Activated CD4-positive, alpha-beta memory T cell treated with anti-CD3 and anti-CD28 coated beads for 36 hours (primary cell): Measurements from ENCODE around the gene IFT25. TPM values are rescaled to one million over a fixed set of nuclear protein-coding genes. Genes with fewer than 3 reads are reported as not detected.
A peak's percentile ranks its signal among the peaks of the same experiment; 100 is the strongest.

Source experiments
- CTCF ChIA-PET: fragments of 350-600 bp; sonication (Branson Sonifier 250); formaldehyde crosslinking; loops from one replicate; lab custom pipeline; 2021; ENCODE audit warnings: antibody characterized with exemption, inconsistent platforms; lab: Charles Lee
- POLR2A ChIA-PET: fragments of 350-600 bp; sonication (Branson Sonifier 250); formaldehyde crosslinking; loops from one replicate; lab custom pipeline; 2021; ENCODE audit warnings: antibody characterized with exemption; lab: Charles Lee
- DNase-seq: peaks from one replicate; pipeline ENCODE4 v3.0.0-alpha.2; 2020
- H3K27ac Mint-ChIP-seq: one replicate; pipeline ENCODE4 v1.8.0; 2021; ENCODE audit warnings: mixed read lengths
- H3K27me3 Mint-ChIP-seq: one replicate; pipeline ENCODE4 v1.8.0; 2021; ENCODE audit warnings: mixed read lengths
- H3K36me3 Mint-ChIP-seq: one replicate; pipeline ENCODE4 v1.8.0; 2021; ENCODE audit warnings: mixed read lengths
- H3K4me1 Mint-ChIP-seq: one replicate; pipeline ENCODE4 v1.8.0; 2021; ENCODE audit warnings: low read depth, mixed read lengths
- H3K4me3 Mint-ChIP-seq: one replicate; pipeline ENCODE4 v1.8.0; 2021; ENCODE audit warnings: mild to moderate bottlenecking, mixed read lengths
- H3K9me3 Mint-ChIP-seq: one replicate; pipeline ENCODE4 v1.8.0; 2021; ENCODE audit warnings: mixed read lengths
- intact Hi-C: fragments of 100-400 bp; cut with micrococcal nuclease; formaldehyde crosslinking; loops from one replicate; pipeline ENCODE4 v1.15.1; 2023
- total RNA-seq, 2 experiments: library from RNA; stranded (reverse); gene quantifications; one replicate each; pipeline ENCODE4 v1.2.3, GENCODE V29; 2021

Gene IFT25
- total RNA-seq, 2 experiments from 2014 or later: 52.5 to 60.3 TPM

DNA sequence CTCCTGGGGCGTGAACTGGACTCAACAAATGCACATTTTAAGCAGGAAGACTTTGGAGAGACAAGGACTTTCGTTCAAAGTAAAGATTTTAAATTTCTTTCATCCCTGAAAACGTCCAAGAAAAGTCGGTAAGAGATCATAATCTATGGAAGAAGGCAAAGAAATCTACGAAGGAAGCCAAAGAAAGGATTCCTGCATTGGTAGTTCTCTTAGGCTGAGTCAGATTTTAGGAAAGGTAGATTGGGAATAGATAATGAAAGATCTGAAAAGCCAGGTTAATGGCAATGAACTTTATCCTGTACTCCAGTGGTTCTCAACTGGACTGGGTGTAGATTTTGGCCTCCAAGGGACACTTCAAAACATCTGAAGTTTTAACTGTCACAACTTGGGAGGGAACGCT is 2.4 kb downstream of the IFT25 start:
- peaks cover 51% of the 10 kb centered on the region for H3K4me1 Mint-ChIP-seq
- POLR2A ChIA-PET: interaction anchor here (0.6 kb wide), 1 partner anchor 107 kb away, joined by 3 read pairs; no protein-coding TSS in a partner anchor

DNA sequence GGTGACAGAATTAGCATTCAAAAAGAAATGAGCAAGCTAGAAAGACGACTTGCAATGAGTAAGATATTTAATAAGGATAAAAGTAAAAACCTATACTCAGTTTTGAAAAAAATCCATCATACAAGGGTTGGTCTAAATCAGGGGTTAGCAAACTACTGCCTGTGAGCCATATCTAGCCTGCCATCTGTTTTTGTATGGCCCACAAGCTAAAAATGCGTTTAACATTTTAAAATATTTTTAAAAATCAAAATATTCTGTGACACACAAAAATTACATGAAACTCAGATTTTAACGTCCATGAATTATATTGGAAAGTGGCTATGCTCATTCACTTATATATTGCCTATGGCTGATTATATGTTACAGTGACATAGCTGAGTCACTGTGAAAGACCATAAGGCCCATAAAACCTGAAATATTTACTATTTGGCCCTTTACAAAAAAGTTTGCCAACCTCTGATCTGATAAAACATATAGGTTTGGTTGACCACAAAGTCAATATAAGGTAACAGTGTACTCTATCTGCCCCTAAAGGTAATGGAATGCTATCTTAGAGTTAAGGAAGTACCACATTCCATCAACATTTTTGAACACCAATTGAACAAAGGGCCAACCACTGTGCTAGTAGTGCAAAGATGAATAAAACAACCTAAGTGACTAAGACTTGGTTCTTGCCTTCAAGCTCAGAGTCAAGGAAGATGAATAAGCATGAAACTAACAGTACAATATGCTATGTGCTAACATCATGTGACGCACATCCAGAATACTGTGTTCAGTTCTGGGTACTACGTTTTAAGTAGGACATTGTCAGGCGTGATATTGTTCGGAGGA is 3.2 kb downstream of the IFT25 start:
- DNase-seq: no peak
- CTCF ChIA-PET: interaction anchor here (1.0 to 1.6 kb wide), 4 partner anchors 17 to 82 kb away, joined by 4 to 14 read pairs (median 8); no protein-coding TSS in a partner anchor
- Mint-ChIP-seq H3K36me3 (peaks cover 20% of the 10 kb centered on the region), H3K9me3 (no peaks in the 10 kb centered on the region), H3K4me1 (peaks cover 44% of the 10 kb centered on the region), H3K4me3 (no peak overlapping the region), H3K27ac (peak overlapping the region; percentile 40), H3K27me3 (no peaks in the 10 kb centered on the region)
- intact Hi-C loops: loop anchor here (2.0 kb wide), 1 partner anchor 24 kb away; no protein-coding TSS in a partner anchor
- POLR2A ChIA-PET: interaction anchor here (0.6 kb wide), 1 partner anchor 21 kb away, joined by 3 read pairs; no protein-coding TSS in a partner anchor

More for the DNA sequence above, 2.4 kb downstream of the IFT25 start:
- H3K27ac Mint-ChIP-seq: peak overlapping the region; percentile 40
- DNase-seq: no peak
- CTCF ChIA-PET: interaction anchor here (1.0 to 1.6 kb wide), 3 partner anchors 65 to 83 kb away, joined by 4 to 14 read pairs (median 10); no protein-coding TSS in a partner anchor
- intact Hi-C loops: loop anchor here (2.0 kb wide), 1 partner anchor 24 kb away; no protein-coding TSS in a partner anchor
- no peak overlapping the region for H3K4me3 Mint-ChIP-seq
- H3K27me3 Mint-ChIP-seq: no peaks in the 10 kb centered on the region
- no peaks in the 10 kb centered on the region for H3K9me3 Mint-ChIP-seq
- peaks cover 20% of the 10 kb centered on the region for H3K36me3 Mint-ChIP-seq

DNA sequence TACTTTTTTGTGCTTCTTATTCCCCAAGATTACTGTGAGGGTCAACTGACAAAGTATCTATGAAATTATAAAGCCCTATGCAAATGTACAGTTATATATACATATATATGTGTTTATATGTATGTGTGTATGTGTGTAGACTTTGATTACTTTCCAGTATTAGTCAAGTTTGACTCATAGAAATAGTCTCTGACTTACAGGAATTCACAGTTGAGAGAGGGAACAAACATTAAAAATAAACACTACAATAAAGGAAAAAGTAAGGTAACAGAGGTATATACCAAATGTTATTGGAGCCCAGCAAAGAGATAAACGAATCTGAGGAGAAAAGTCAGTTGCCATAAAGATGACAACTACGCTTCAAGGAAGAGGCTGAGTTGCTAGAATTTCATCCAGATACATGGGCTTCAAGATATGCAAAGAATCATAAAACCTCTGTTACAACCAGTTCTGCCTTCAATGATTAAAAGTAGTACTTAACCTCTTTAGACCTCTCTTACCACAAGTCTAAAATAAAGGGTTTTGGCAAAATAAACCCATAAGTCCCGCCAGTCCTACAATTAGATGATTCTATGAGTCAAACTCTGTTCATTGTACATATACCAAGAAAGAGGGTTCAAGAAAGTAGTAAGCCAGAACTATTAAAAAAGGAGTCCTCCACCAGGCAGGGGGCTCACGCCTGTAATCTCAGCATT is 7.2 kb downstream of the IFT25 start:
- peak overlapping the region; percentile 57 for H3K27ac Mint-ChIP-seq

DNA sequence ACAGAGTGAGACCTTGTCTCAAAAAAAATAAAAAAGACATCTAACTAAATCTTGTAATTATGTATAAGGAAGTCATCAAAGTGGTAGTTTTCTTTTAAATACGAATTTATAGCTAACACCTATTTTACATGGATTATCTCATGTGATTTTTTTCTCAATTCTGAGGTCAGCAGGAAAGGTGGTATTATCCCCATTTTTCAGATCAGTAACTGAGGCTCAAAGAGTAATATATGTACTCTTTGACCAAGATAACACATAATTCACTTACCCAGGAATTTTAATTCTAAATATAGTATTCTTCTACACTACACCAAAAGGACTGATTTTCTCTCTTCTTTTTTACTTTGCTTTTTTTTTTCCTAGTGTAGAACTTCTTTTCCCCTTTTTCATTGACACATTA is 9.1 kb downstream of the IFT25 start:
- DNase-seq: no peak
- H3K4me1 Mint-ChIP-seq: peaks cover 10% of the 10 kb centered on the region
- peaks cover 10% of the 10 kb centered on the region for H3K9me3 Mint-ChIP-seq
- no peaks in the 10 kb centered on the region for H3K27me3 Mint-ChIP-seq
- intact Hi-C loops: no loop called here
- ChIA-PET CTCF (interaction anchor here (0.7 kb wide), 1 partner anchor 87 kb away, joined by 3 read pairs; no protein-coding TSS in a partner anchor), POLR2A (interaction anchor here (0.6 kb wide), 1 partner anchor 65 kb away, joined by 3 read pairs; no protein-coding TSS in a partner anchor)
- no peak overlapping the region for H3K27ac Mint-ChIP-seq
- peaks cover 28% of the 10 kb centered on the region for H3K36me3 Mint-ChIP-seq
- no peak overlapping the region for H3K4me3 Mint-ChIP-seq

More for the DNA sequence above, 7.2 kb downstream of the IFT25 start:
- Mint-ChIP-seq H3K4me1 (peaks cover 21% of the 10 kb centered on the region), H3K4me3 (no peak overlapping the region), H3K36me3 (peaks cover 25% of the 10 kb centered on the region), H3K9me3 (peaks cover 6% of the 10 kb centered on the region), H3K27me3 (no peaks in the 10 kb centered on the region)
- intact Hi-C loops: no loop called here
- no peak for DNase-seq
- ChIA-PET POLR2A (interaction anchor here (0.6 kb wide), 1 partner anchor 447 kb away, joined by 3 read pairs; no protein-coding TSS in a partner anchor), CTCF (interaction anchor here (0.7 kb wide), 1 partner anchor 71 kb away, joined by 4 read pairs; no protein-coding TSS in a partner anchor)

DNA sequence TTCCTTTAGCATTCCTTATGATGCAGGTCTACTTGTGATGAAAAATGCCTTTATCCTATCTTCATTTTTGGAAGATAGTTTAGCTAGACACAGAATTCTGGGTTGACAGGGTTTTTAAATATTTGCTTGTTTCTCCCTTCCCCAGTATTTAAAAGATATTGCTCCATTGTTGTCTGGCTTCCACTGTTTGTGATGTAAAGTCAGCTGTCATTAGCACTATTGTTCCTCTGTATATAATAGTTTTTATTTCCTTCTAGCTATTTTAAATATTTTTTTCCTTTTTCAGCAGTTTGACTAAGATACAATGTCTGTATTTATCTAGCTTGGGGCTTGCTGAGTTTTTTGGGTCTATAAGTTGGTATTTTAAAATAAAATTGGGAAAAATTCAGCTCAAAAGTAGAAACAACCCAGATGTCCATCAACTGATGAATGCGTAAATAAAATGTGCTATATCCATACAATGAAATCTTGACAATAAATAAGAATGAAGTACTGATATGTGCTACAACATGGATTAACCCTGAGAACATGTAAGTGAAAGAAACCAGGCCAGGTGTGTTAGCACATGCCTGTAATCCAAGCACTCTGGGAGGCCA is 11.2 kb downstream of the IFT25 start:
- Mint-ChIP-seq H3K27ac (no peak overlapping the region), H3K4me1 (peaks cover 6% of the 10 kb centered on the region), H3K36me3 (peaks cover 26% of the 10 kb centered on the region), H3K27me3 (no peaks in the 10 kb centered on the region), H3K4me3 (no peak overlapping the region), H3K9me3 (peaks cover 10% of the 10 kb centered on the region)
- no peak for DNase-seq
- ChIA-PET CTCF (no interaction called here), POLR2A (no interaction called here)
- intact Hi-C loops: no loop called here

DNA sequence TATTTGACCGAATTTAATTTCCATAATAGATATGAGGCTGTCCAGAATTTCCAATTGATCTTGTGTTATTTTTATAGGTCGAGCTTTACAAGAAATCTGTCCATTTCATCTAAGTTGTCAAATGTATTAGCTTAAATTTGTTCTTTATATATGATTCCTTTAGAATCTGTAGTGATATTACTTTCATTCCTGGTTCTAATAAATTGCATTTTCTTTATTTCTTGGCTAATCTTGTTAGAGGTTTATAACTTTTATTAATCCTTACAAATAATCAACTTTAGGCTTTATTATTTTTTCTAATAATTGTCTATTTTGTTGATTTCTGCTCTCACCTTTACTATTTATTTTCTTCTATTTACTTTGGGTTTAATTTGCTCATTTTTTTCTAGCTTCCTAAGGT is 14.0 kb downstream of the IFT25 start:
- H3K27ac Mint-ChIP-seq: no peak overlapping the region
- no peaks in the 10 kb centered on the region for H3K27me3 Mint-ChIP-seq
- peaks cover 10% of the 10 kb centered on the region for H3K9me3 Mint-ChIP-seq
- peaks cover 20% of the 10 kb centered on the region for H3K36me3 Mint-ChIP-seq
- H3K4me1 Mint-ChIP-seq: no peaks in the 10 kb centered on the region
- DNase-seq: no peak
- H3K4me3 Mint-ChIP-seq: no peak overlapping the region
- ChIA-PET POLR2A (no interaction called here), CTCF (interaction anchor here (0.6 kb wide), 1 partner anchor 330 kb away, joined by 3 read pairs; no protein-coding TSS in a partner anchor)
- intact Hi-C loops: no loop called here

DNA sequence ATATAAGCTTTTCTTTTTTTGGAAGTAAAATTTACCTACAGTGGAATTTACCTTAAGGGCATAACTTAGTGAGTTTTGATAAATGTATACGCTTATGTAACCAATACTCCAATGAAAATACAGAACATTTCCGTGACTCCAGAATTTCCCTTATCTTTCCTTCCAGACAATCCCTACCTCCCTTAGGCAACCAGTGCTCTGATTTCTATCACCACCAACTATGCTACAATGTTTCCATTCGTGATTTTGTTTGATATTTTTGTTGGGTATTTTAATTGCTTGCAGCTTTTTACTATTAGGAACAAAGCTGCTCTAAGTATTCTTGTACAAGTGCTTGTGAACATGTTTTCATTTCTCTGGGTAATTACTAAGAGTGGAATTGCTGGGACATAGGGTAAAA is 14.6 kb downstream of the IFT25 start:
- CTCF ChIA-PET: interaction anchor here (0.7 kb wide), 1 partner anchor 51 kb away, joined by 3 read pairs; no protein-coding TSS in a partner anchor
- no peaks in the 10 kb centered on the region for H3K27me3 Mint-ChIP-seq
- no peaks in the 10 kb centered on the region for H3K4me1 Mint-ChIP-seq
- no peak overlapping the region for H3K4me3 Mint-ChIP-seq
- POLR2A ChIA-PET: no interaction called here
- no peak overlapping the region for H3K27ac Mint-ChIP-seq
- no peak for DNase-seq
- H3K36me3 Mint-ChIP-seq: peaks cover 21% of the 10 kb centered on the region
- intact Hi-C loops: no loop called here
- H3K9me3 Mint-ChIP-seq: peaks cover 10% of the 10 kb centered on the region

DNA sequence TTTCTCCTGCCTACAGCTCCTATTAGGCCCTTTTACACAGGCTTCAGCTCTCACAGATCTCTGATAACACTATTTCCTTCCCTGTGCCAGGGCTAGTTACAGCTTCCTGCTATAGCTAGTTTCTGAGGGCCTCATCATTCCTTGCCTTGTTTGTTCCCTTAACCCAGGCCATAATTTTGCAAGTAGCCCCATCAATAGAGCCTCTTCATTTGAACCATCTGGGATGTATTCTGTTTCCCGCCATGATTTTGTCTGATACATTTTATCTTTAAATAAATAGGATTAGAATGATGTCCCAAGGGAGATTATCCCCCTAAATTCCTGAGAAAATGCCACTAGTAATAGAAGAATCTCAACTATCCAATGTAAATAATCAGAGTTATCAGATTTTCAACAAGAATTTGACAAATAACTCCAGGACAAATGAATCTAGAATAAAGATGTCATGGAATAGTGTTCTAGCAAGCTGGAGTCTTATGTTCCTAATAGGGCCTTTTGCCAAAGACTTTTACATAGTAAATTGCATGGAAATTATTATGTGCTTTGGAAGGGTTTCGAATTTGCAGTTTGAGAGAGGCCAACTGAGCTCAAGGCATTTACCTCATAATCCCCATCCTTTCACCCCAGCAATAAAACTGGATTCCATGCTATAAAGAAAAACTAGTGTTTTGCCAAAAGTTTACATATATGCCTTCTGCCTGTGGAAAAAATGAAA is 16.1 kb downstream of the IFT25 start:
- H3K4me1 Mint-ChIP-seq: peaks cover 1% of the 10 kb centered on the region
- CTCF ChIA-PET: interaction anchor here (2.1 kb wide), 1 partner anchor 30 kb away, joined by 6 read pairs; no protein-coding TSS in a partner anchor
- H3K9me3 Mint-ChIP-seq: peaks cover 5% of the 10 kb centered on the region
- H3K4me3 Mint-ChIP-seq: no peak overlapping the region
- H3K27ac Mint-ChIP-seq: no peak overlapping the region
- no peak for DNase-seq
- POLR2A ChIA-PET: no interaction called here
- peaks cover 12% of the 10 kb centered on the region for H3K36me3 Mint-ChIP-seq
- no peaks in the 10 kb centered on the region for H3K27me3 Mint-ChIP-seq
- intact Hi-C loops: no loop called here

DNA sequence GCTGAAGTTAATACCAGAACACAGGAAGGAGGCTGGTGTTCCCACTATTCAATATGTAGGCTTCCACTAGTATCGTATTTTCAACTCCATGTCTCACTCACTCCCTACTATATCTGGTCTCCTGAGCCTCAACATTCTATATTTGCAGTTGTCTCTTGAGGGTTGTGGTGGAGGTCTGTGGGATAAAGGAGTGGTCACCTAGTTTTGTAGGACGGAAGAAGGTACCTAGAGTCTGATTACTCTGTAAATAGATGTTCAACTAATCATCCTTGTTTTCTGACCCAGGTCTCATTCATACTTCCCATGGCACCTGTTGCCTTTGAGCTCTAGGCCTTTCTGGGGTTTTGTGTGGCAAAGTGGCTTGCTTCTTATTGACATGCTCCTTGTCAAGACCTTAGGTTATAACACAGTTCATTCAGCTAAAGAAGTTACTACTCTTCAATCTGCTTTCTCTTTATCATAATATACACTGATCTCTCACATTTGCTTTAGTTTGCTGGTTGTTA is 18.1 kb downstream of the IFT25 start:
- no peak for DNase-seq
- no peak overlapping the region for H3K27ac Mint-ChIP-seq
- ChIA-PET POLR2A (no interaction called here), CTCF (interaction anchor here (2.1 kb wide), 1 partner anchor 32 kb away, joined by 6 read pairs; no protein-coding TSS in a partner anchor)
- H3K4me1 Mint-ChIP-seq: peaks cover 4% of the 10 kb centered on the region
- no peak overlapping the region for H3K4me3 Mint-ChIP-seq
- intact Hi-C loops: no loop called here
- no peaks in the 10 kb centered on the region for H3K27me3 Mint-ChIP-seq
- H3K36me3 Mint-ChIP-seq: peaks cover 12% of the 10 kb centered on the region
- H3K9me3 Mint-ChIP-seq: peaks cover 3% of the 10 kb centered on the region

DNA sequence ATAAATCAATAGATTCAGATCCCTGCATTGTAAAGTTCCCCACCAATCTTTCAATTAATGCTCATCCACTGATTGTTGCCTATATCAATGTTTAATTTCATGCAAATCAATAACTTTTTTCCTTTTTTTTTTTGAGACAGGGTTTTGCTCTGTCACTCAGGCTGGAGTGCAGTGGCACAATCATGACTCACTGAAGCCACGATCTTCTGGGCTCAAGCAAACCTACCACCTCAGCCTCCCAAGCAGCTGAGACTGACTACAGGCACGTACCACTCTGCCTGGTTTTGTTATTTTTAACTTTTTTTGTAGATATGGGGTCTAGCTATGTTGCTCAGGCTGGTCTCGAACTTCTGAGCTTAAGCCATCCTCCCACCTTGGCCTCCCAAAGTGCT is 25.8 kb downstream of the IFT25 start:
- Mint-ChIP-seq H3K36me3 (peaks cover 18% of the 10 kb centered on the region), H3K9me3 (no peaks in the 10 kb centered on the region), H3K4me1 (peaks cover 32% of the 10 kb centered on the region), H3K27me3 (no peaks in the 10 kb centered on the region), H3K27ac (peak overlapping the region; percentile 73), H3K4me3 (no peak overlapping the region)
- intact Hi-C loops: loop anchor here (1.0 to 2.0 kb wide), 2 partner anchors 23 to 29 kb away; no protein-coding TSS in a partner anchor
- peak; percentile 41 for DNase-seq
- CTCF ChIA-PET: interaction anchor here (1.4 kb wide), 1 partner anchor 40 kb away, joined by 4 read pairs; no protein-coding TSS in a partner anchor
- POLR2A ChIA-PET: no interaction called here
